Urinary bladder (tissue), 4 donors: ENCODE results near the gene PCK1. TPM values are rescaled to one million over a fixed set of nuclear protein-coding genes. Genes with fewer than 3 reads are reported as not detected.
"Not testable (repeated sequence)": the region's sequence is repeated elsewhere in the genome, so short reads cannot be mapped to it uniquely, and the experiment has no call there.

ENCODE experiments used
- DNase-seq: peaks from one replicate; pipeline ENCODE4 v3.0.0-alpha.2; 2015; ENCODE audit errors: extremely low spot score
- H3K27ac ChIP-seq: one replicate; pipeline ENCODE4 v1.5.1; 2013; ENCODE audit warnings: low read depth, mild to moderate bottlenecking, moderate library complexity
- H3K36me3 ChIP-seq: one replicate; pipeline ENCODE4 v1.6.1; 2013; ENCODE audit warnings: mild to moderate bottlenecking, moderate library complexity; ENCODE audit not compliant: insufficient read depth
- H3K4me1 ChIP-seq: one replicate; pipeline ENCODE4 v1.6.1; 2013; ENCODE audit warnings: mild to moderate bottlenecking, moderate library complexity; ENCODE audit not compliant: insufficient read depth
- H3K4me3 ChIP-seq: one replicate; pipeline ENCODE4 v1.5.1; 2013; ENCODE audit warnings: low read depth, low read length
- WGBS: extraction: QIAGEN DNeasy Blood & Tissue Kit; methylation state at CpG from one replicate; pipeline ENCODE4 v1.1.7; 2013; 5-methylcytosine and 5-hydroxymethylcytosine counted together
- polyA plus RNA-seq: library from polyadenylated mRNA; stranded (reverse); fragments of 200-250 nt; gene quantifications from one replicate; pipeline ENCODE4 v1.2.3, GENCODE V29; 2013
- total RNA-seq: library from RNA; depleted of rRNA; stranded (reverse); fragments of >200 nt; gene quantifications from one replicate; pipeline ENCODE4 v1.2.3, GENCODE V29; 2014
- donor health status: healthy with polysubstance abuse.
- donor health status: healthy.

The PCK1 gene
- total RNA-seq (0.79 TPM), polyA plus RNA-seq (2.9 TPM)

DNA sequence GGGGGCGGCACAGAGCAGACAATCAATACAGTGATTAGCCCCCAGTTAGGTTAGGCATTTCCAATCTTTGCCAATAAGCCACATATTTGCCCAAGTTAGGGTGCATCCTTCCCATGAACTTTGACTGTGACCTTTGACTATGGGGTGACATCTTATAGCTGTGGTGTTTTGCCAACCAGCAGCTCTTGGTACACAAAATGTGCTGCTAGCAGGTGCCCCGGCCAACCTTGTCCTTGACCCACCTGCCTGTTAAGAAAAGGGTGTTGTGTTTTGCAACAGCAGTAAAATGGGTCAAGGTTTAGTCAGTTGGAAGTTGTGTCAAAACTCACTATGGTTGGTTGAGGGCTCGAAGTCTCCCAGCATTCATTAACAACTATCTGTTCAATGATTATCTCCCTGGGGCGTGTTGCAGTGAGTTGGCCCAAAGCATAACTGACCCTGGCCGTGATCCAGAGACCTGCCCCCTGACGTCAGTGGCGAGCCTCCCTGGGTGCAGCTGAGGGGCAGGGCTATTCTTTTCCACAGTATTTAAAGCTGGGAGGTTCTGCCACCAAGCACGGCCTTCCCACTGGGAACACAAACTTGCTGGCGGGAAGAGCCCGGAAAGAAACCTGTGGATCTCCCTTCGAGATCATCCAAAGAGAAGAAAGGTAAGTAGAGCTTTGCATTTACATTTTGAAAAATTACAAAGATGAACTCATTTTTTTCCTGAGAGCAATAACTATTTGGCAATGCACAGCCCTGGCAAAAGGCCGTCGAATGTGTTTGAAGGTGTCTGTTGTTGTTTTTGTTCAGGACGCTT lies at the start of gene PCK1:
Gene PCK1 (plus strand): TSS at position 557 of the 802 bp plus-strand sequence. CDS start 302 bp downstream, outside the sequence.
- Histone ChIP-seq H3K27ac (no peak within 1 kb of the TSS), H3K36me3 (no peaks in the 10 kb centered on the region), H3K4me1 (no peaks in the 10 kb centered on the region), H3K4me3 (no peak within 1 kb of the TSS)
- WGBS, result 57% methylated on average over 14 of the region's 14 CpGs
- no peak for DNase-seq

DNA sequence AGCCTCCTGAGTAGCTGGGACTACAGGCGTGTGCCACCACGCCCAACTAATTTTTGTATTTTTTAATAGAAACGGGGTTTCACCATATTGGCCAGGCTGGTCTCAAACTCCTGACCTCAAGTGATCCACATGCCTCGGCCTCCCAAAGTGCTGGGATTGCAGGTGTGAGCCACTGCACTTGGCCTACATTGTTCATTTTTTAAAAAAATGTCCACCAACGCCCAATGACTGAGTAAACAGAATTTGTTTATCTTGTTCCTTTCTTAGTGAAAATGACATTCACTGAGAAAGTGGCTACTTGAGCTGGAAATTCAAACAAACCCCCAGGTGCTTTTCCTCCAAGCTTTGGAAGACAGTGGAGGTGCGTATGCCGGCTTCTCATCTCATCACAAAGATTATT lies 49.2 kb upstream of the PCK1 start:
- H3K4me3 ChIP-seq, H3K27ac ChIP-seq, DNase-seq, H3K36me3 ChIP-seq, H3K4me1 ChIP-seq: not testable (repeated sequence)
- WGBS, result 89% methylated on average over 7 of the region's 7 CpGs

DNA sequence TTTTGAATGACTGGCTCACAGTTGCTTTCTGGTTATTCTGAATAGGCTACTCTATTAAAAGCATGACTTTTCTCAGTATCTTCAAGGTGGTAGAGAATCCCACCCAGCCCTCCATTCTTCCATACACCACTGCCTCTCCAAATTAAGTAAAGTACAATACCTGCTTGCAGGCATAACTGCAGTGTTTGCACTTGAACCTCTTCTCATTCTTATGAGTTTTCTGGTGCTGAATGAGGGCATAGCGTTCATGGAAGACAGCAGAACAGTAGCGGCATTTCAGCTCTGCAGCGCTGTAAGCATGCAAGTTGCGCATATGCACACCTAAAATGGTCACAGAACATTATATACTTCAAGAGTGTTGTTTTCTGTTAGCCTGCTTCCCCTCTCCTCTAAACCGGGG lies 48.5 kb upstream of the PCK1 start:
- Histone ChIP-seq H3K4me3 (no peak overlapping the region), H3K36me3 (no peaks in the 10 kb centered on the region), H3K27ac (no peak overlapping the region), H3K4me1 (no peaks in the 10 kb centered on the region)
- no peak for DNase-seq
- 85% methylated on average over 5 of the region's 5 CpGs for WGBS

DNA sequence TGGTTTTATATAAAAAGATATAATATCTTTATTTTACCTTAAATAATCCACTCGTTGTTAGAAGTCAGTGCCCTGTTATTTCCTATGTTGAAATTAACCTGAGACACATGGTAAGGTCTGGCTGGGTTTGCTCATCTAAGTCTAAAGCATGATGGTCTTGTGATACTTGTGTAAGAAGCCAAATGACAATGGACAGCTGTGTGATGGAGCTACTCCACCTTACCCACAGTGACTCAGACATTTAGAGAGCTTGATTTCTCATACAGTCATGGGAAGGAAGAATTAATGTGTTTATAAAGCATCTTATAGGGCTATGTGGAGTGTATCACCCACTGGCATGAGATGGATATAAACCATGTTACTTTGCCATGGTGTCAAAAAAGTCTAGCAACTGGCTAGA lies 47.7 kb upstream of the PCK1 start:
- H3K4me3 ChIP-seq, result no peak overlapping the region
- H3K27ac ChIP-seq, result no peak overlapping the region
- H3K4me1 ChIP-seq, result no peaks in the 10 kb centered on the region
- WGBS, result 82% methylated on average over 1 of the region's 1 CpG
- H3K36me3 ChIP-seq, result no peaks in the 10 kb centered on the region
- DNase-seq, result no peak

DNA sequence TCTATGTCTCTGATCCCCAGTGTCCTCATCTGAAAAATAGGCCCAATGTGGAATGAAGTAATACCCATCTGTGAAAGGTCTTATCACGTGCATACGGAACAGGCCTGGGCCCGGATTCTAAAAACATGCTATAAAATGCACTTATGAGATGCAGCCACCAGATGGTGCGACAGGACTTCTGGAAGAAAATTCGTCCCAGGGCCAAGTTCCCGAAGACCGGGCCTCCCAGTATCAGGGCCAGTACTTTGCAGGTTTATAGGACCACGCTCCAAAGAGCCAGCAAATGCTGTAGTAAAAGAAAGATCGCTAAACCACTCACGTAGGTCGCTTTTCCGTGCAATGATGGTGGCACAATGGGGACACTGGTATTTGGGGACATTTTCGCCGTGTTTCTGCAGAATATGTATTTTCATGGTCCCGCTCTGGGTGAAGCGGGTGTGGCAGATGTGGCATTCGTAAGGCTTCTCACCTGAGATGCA lies 46.6 kb upstream of the PCK1 start:
- H3K4me3 ChIP-seq, result no peak overlapping the region
- WGBS, result 30% methylated on average over 17 of the region's 17 CpGs
- no peak overlapping the region for H3K27ac ChIP-seq
- no peaks in the 10 kb centered on the region for H3K4me1 ChIP-seq
- DNase-seq, result peak; percentile 48
- no peaks in the 10 kb centered on the region for H3K36me3 ChIP-seq

DNA sequence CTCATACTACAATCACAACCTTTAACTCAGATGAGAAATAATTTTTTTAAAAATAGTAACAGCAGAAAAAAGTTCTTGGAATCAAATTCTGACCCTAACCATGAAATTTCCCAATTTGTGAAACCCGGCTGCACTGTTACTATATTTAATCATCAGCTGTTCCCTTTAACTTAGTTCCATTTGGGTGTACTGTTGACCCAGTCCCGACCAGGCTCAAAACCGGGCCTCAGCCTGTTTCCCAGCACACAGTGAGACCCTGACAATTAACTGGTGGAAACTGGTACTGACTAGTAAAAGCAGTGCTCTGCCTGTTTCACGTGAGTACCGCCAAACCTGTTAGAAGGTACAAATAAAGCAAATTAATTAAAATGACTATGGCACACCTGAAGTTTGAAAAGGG lies 43.0 kb upstream of the PCK1 start:
- no peak for DNase-seq
- H3K36me3 ChIP-seq, result no peaks in the 10 kb centered on the region
- no peak overlapping the region for H3K4me3 ChIP-seq
- H3K4me1 ChIP-seq, result no peaks in the 10 kb centered on the region
- 85% methylated on average over 5 of the region's 5 CpGs for WGBS
- H3K27ac ChIP-seq, result no peak overlapping the region

DNA sequence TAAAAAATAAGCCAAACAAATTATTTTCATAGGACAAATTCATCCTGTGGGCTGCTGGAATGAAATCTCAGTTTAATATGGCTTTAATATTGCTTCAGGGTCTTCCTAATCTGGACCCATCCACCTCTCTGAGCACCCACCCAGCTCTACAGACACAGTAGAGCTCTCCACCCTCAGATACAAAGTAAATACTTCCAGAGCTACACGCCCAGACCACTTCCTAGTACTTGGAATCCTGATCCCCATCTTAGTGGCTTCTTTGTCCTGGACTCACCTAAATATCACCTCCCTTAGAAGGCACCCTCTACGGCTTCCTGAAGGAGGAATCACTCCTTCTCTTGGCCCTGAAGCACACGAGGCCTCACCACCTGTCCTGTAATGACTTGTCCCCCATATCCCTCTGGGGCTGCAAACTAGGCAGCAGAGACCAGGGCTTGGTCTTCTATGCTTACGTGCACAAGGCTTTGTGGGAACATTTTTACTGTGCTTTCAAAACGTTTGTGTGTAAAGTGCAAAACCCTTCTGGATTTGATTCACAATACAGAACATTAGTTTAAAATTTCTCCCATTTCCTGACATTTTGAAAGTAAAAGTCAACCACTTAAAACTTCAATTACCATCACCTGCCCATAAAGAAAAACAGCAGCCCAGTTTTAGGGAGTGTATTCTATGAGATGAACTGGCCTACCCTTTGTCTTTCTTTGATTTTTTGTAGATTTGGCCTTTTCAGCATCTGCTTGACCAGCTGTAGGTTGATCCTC lies 38.4 kb upstream of the PCK1 start:
- Histone ChIP-seq H3K27ac (no peak overlapping the region), H3K4me1 (no peaks in the 10 kb centered on the region), H3K36me3 (no peaks in the 10 kb centered on the region), H3K4me3 (no peak overlapping the region)
- 60% methylated on average over 5 of the region's 5 CpGs for WGBS
- no peak for DNase-seq

DNA sequence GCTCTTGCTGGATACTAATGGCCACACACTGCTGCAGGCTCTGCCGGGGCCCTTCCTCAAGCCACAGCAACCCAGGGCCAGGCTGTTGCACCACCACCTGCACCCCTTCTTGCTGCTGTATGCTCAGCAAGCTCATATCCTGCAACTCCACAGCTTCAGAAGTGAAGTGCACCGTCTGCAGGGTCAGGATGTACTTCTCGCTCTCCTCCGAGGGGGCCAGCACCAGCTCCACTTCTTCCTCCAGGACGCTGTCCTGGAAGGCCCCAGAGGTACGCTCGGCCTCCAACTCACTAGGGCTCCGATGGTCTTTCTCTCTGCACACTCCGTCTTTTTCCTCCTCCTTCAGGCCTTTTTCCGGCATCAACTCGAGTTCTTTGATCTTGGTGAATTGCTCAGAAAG lies 37.1 kb upstream of the PCK1 start:
- Histone ChIP-seq H3K4me3 (no peak overlapping the region), H3K4me1 (no peaks in the 10 kb centered on the region), H3K27ac (no peak overlapping the region), H3K36me3 (no peaks in the 10 kb centered on the region)
- WGBS, result 88% methylated on average over 11 of the region's 11 CpGs
- no peak for DNase-seq

DNA sequence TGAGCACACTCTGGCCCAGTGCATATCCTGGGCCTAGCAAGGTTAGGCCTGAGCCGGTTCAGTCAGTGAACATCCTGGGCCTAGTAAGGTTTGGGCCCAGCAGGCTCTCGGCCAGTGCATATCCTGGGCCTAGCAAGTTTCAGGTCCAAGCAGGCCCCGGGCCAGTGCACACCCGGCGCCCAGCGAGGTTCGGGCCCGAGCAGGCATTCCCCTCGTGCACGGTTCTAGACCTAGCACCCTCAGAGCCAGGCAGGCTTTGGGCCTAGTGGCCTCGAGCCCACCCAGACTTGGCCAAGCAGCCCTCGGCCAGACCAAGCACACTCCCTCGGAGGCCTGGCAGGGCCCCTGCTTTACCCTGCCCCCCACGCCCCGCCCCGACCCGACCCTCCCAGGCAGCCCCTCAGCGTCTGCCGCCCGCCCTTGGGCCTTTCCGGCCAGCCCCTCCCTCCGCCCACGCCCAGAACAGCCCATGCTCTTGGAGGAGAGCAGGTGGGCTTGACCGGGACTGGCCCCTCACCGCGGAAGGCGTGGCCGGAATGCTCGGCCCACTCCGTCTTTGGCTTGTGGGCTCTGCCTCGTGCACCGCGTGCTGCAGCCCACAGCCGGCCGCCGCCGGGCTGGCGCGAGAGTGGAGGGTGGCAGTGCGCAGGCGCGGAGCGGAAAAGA lies 36.3 kb upstream of the PCK1 start, which contains the start of gene CTCFL:
Gene CTCFL (minus strand): TSS at position 630 of the 666 bp plus-strand sequence. CDS start 935 bp downstream, outside the sequence.
- no peak within 1 kb of the TSS for H3K27ac ChIP-seq
- no peaks in the 10 kb centered on the region for H3K4me1 ChIP-seq
- no peaks in the 10 kb centered on the region for H3K36me3 ChIP-seq
- 89% methylated on average over 43 of the region's 43 CpGs for whole genome bisulfite sequencing
- no peak within 1 kb of the TSS for H3K4me3 ChIP-seq
- DNase-seq, result no peak

DNA sequence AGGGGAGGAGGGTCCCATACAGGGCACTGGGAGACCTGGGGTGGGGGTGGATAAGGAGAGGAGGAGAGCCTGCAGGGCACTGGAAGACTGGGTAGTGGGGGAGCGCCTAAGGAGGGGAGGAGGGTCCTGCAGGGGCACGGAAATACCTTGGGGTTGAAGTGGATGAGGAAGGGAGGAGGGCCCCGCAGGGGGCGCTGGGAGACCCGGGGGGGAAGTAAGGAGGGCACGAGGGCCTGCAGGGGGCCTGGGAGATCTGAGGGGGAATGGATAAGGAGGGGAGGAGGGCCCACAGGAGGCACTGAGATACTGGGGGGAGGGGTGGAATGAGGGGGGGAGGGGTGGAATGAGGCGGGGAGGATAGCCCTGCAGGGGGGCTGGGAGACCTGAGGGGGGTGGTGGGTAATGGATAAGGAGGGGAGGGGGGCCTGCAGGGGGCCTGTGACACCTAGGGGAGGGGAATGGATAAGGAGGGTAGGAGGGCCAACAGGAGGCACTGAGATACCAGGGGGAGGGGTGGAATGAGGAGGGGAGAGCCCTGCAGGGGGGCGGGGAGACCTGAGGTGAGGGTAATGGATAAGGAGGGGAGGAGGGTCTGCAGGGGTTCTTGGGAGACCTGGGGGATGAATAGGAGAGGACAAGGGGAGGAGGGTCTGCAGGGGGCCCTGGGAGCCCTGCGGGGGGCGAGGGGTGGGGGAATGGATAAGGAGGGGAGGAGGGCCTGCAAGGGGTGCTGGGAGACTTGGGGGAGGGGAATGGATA lies 35.4 kb upstream of the PCK1 start:
- Histone ChIP-seq H3K4me3 (no peak overlapping the region), H3K27ac (no peak overlapping the region), H3K36me3 (no peaks in the 10 kb centered on the region), H3K4me1 (no peaks in the 10 kb centered on the region)
- WGBS, result 61% methylated on average over 10 of the region's 10 CpGs
- no peak for DNase-seq

DNA sequence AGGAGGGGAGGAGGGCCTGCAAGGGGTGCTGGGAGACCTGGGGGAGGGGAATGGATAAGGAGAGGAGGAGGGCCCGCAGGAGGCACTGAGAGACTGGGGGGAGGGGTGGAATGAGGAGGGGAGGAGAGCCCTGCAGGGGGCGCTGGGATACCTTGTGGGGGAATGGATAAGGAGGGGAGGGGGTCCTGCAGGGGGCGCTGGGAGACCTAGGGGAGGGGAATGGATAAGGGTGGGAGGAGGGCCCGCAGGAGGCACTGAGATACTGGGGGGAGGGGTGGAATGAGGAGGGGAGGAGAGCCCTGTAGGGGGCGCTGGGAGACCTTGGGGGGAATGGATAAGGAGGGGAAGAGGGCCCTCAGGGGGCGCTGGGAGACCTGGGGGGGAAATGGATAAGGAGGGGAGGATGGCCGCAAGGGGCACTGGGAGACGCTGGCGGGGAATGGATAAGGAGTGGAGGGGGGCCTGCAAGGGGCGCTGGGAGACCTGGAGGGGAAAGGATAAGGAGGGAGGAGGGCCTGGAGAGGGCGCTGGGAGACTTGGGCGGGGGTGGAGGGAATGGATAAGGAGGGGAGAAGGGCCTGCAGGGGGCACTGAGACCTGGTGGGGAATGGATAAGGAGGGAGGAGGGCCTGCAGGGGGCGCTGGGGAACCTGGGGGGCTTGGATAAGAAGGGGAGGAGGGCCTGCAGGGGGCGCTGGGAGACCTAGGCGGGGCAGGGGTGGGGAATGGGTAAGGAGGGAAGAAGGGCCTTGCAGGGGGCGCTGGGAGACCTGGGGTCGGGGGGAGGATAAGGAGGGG lies 34.6 kb upstream of the PCK1 start:
- no peak overlapping the region for H3K4me3 ChIP-seq
- H3K36me3 ChIP-seq, result no peaks in the 10 kb centered on the region
- no peaks in the 10 kb centered on the region for H3K4me1 ChIP-seq
- no peak for DNase-seq
- 75% methylated on average over 17 of the region's 17 CpGs for WGBS
- no peak overlapping the region for H3K27ac ChIP-seq

DNA sequence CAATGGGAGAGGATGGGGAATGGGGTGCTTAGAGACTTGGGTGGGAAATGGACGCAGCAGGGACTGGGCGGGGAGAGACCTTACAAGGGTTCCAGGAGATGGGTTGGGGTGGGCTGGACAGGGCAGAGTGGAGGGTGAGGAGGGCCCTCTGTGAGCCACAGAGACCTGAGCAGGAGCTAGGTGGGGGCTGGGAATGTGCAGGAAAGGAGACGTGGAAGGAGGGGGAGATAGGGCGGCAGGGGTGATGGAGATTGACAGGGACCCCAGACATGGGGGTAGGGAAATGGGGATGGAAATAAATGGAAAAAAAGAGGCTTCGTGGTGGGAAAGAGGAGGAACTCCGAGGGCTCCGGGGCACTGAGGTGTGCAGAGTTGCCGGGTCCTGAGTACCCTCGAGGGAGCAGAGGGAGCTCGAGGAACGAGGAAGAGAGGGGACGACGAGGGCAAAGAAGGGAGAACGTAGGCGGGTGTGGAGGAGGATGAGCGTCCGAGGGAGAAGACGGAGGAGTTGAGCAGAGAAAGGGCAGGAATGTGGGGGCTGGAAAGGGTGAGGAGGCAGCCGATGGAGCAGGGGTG lies 33.9 kb upstream of the PCK1 start:
- H3K4me3 ChIP-seq, result no peak overlapping the region
- no peaks in the 10 kb centered on the region for H3K36me3 ChIP-seq
- no peaks in the 10 kb centered on the region for H3K4me1 ChIP-seq
- no peak for DNase-seq
- WGBS, result 50% methylated on average over 19 of the region's 19 CpGs
- H3K27ac ChIP-seq, result no peak overlapping the region
